Activated B cell treated with CpG ODN at 0.5 μM for 24 hours (primary cell): ENCODE results near the gene ZSWIM8. TPM values are rescaled to one million over a fixed set of nuclear protein-coding genes. Genes with fewer than 3 reads are reported as not detected.

Experiments used
- ATAC-seq: fragments of 200-7000 bp; cut with Tn5 transposase; one replicate; pipeline ENCODE4 v1.10.0; 2021; ENCODE audit warnings: low read depth, mild to moderate bottlenecking, moderate library complexity
- CTCF ChIA-PET: fragments of 350-600 bp; sonication (Branson Sonifier 250); formaldehyde crosslinking; loops from one replicate; lab custom pipeline; 2021; ENCODE audit warnings: antibody characterized with exemption; lab: Charles Lee
- POLR2A ChIA-PET: fragments of 350-600 bp; sonication (Branson Sonifier 250); formaldehyde crosslinking; loops from one replicate; lab custom pipeline; 2021; ENCODE audit warnings: antibody characterized with exemption; lab: Charles Lee
- DNase-seq: peaks from one replicate; pipeline ENCODE4 v3.0.0; 2022
- H3K27ac Mint-ChIP-seq: one replicate; pipeline ENCODE4 v1.8.0; 2020; ENCODE audit warnings: mixed read lengths
- H3K27me3 Mint-ChIP-seq: one replicate; pipeline ENCODE4 v1.8.0; 2021; ENCODE audit warnings: mixed read lengths
- H3K36me3 Mint-ChIP-seq: one replicate; pipeline ENCODE4 v1.8.0; 2021; ENCODE audit warnings: low read depth, mixed read lengths
- H3K4me1 Mint-ChIP-seq: one replicate; pipeline ENCODE4 v1.8.0; 2021; ENCODE audit warnings: mixed read lengths
- H3K4me3 Mint-ChIP-seq: one replicate; pipeline ENCODE4 v1.8.0; 2020; ENCODE audit warnings: mild to moderate bottlenecking, mixed read lengths
- H3K9me3 Mint-ChIP-seq: one replicate; pipeline ENCODE4 v1.8.0; 2020; ENCODE audit warnings: mixed read lengths
- intact Hi-C: fragments of 100-400 bp; cut with micrococcal nuclease; formaldehyde crosslinking; loops from one replicate; pipeline ENCODE4 v1.15.1; 2024
- total RNA-seq: library from RNA; stranded (reverse); gene quantifications from 2 replicates; pipeline ENCODE4 v1.2.3, GENCODE V29; 2022
- TF ChIP-seq, protein P1 (sequence below): fragments of 200-600 bp; IDR thresholded peaks from one replicate; pipeline ENCODE4 v1.8.0; 2022; ENCODE audit warnings: antibody characterized with exemption, mild to moderate bottlenecking

The ZSWIM8 gene
- total RNA-seq, 1 donor from 2014 or later, result 93.0 TPM

DNA sequence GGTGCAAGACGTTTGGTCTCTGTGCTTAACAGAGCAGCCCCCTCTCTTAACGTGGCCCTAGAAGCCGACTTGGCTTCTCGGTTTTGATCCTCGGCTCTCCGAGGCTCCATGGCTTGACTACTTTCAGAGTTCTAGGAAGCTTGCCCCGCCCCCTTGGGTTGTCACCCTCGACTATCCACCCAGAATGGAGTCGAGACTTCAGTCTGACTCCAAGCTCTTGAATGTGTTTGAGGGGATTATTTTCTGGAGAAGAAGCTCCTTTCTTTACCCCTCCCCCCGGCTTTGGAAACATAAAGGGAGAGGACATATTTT lies 40.8 kb upstream of the ZSWIM8 start:
- CTCF ChIA-PET, result no interaction called here
- Mint-ChIP-seq H3K9me3 (no peaks in the 10 kb centered on the region), H3K27ac (peak overlapping the region; percentile 100), H3K27me3 (no peaks in the 10 kb centered on the region), H3K4me1 (peaks cover 43% of the 10 kb centered on the region), H3K4me3 (peak overlapping the region; percentile 100), H3K36me3 (peaks cover 37% of the 10 kb centered on the region)
- intact Hi-C loops, result loop anchor here (1.0 to 5.0 kb wide), 7 partner anchors 14 to 249 kb away; partner anchors contain the start of genes NDST2 and ZSWIM8
- no peak for ATAC-seq
- TF ChIP-seq, protein P1, sequence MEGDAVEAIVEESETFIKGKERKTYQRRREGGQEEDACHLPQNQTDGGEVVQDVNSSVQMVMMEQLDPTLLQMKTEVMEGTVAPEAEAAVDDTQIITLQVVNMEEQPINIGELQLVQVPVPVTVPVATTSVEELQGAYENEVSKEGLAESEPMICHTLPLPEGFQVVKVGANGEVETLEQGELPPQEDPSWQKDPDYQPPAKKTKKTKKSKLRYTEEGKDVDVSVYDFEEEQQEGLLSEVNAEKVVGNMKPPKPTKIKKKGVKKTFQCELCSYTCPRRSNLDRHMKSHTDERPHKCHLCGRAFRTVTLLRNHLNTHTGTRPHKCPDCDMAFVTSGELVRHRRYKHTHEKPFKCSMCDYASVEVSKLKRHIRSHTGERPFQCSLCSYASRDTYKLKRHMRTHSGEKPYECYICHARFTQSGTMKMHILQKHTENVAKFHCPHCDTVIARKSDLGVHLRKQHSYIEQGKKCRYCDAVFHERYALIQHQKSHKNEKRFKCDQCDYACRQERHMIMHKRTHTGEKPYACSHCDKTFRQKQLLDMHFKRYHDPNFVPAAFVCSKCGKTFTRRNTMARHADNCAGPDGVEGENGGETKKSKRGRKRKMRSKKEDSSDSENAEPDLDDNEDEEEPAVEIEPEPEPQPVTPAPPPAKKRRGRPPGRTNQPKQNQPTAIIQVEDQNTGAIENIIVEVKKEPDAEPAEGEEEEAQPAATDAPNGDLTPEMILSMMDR, result no peak
- DNase-seq, result no peak
- POLR2A ChIA-PET, result interaction anchor here (0.6 to 3.0 kb wide), 7 partner anchors 8 to 249 kb away, joined by 4 to 48 read pairs (median 15); partner anchors contain the start of genes CHCHD1 and PPP3CB

DNA sequence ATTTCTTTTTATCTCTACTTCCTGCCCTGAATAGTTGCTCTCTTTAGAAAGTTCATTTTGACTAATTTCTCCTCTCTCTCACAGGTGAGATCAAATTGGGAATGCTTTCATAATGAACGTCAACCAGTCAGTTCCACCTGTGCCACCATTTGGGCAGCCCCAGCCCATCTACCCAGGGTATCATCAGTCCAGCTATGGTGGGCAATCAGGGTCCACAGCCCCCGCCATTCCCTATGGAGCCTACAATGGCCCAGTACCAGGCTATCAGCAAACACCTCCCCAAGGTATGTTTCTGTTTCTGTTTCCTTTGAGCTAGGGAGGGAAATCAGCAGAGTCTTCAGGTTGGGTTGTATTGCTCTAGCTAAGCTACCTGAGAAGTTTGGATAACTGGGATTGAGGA lies 38.7 kb upstream of the ZSWIM8 start:
- POLR2A ChIA-PET, result interaction anchor here (1.7 kb wide), 1 partner anchor 16 kb away, joined by 6 read pairs; no protein-coding TSS in a partner anchor
- H3K4me1 Mint-ChIP-seq, result peaks cover 51% of the 10 kb centered on the region
- CTCF ChIA-PET, result no interaction called here
- TF ChIP-seq, protein P1, result no peak
- H3K36me3 Mint-ChIP-seq, result peaks cover 58% of the 10 kb centered on the region
- DNase-seq (no peak), ATAC-seq (no peak)
- no peaks in the 10 kb centered on the region for H3K27me3 Mint-ChIP-seq
- intact Hi-C loops, result no loop called here
- H3K4me3 Mint-ChIP-seq, result no peak overlapping the region
- H3K27ac Mint-ChIP-seq, result no peak overlapping the region
- H3K9me3 Mint-ChIP-seq, result no peaks in the 10 kb centered on the region

DNA sequence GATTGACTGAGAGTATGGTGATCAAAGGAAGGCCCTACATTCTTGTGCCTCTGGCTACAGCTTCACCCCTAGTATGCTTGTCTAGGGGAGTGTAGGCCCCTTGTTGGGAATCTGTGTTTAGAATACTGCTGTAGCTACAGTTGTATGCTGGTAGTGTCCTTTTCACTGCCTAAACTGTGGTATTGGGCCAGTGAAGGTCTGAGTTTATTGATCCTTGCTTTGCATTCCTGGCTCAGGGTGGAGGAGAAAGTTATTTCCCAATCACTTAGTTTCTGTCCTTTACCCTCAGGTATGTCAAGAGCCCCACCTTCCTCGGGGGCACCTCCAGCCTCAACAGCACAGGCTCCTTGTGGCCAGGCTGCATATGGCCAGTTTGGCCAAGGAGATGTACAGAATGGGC lies 34.6 kb upstream of the ZSWIM8 start:
- TF ChIP-seq, protein P1, result no peak
- ChIA-PET POLR2A (no interaction called here), CTCF (no interaction called here)
- no peak for ATAC-seq
- intact Hi-C loops, result no loop called here
- H3K9me3 Mint-ChIP-seq, result no peaks in the 10 kb centered on the region
- H3K4me3 Mint-ChIP-seq, result no peak overlapping the region
- peaks cover 22% of the 10 kb centered on the region for H3K4me1 Mint-ChIP-seq
- peaks cover 72% of the 10 kb centered on the region for H3K36me3 Mint-ChIP-seq
- DNase-seq, result no peak
- no peaks in the 10 kb centered on the region for H3K27me3 Mint-ChIP-seq
- H3K27ac Mint-ChIP-seq, result no peak overlapping the region

DNA sequence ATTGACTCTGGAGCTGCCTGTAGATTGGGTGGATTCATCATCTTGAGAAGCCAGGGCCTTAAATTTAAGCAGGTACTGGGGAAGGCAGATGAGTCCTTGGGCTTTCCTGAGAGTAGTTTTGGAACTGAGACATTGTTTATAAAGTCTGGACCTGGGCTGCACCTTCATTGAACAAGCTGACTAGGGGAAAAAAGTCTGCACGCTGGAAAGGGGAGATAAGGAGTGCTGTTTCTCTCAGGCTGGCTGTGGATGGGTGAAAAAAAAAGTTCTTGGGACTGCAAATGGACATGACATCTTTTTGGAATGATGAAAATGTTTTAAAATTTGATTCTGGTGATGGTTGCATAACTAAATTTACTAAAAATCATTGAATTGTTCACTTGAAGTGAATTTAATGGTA lies 29.2 kb upstream of the ZSWIM8 start:
- H3K4me1 Mint-ChIP-seq, result peaks cover 10% of the 10 kb centered on the region
- POLR2A ChIA-PET, result interaction anchor here (0.6 to 0.7 kb wide), 2 partner anchors 48 to 199 kb away, joined by 3 read pairs; no protein-coding TSS in a partner anchor

DNA sequence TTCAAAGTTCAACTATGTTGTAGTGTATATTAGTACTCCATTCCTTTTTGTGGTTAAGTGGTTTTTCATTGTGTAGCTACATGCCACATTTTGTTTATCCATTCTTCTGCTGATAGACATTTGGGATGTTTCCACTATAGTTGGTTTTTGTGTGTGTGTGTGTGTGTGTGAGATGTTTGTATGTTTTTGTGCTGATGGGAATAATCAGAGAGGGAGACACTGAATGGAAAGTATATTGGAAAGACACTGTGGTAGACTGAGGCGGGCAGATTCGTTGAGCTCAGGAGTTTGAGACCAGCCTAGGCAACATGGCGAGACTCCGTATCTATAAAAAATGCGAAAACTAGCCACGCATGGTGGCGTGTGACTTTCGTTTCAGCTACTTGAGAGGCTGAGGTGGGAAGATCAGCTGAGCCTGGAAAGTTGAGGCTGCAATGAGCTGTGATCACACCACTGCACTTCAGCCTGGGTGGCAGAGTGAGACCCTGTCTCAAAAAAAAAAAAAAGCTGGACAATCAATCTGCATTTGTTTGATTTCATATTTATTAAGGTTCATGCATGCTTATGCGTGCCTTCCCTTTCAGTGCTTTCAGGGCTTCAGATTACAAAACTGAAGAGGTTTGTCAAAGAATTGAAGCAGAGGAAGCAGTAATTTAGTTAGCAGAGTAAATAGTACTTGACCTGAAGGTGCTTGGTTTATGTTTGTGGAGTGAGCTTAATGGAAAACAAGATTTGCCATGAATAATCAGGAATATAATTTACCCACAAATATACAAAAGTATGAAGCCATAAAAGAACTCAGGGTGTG lies 26.5 kb upstream of the ZSWIM8 start:
- H3K9me3 Mint-ChIP-seq, result no peaks in the 10 kb centered on the region
- H3K4me1 Mint-ChIP-seq, result peaks cover 20% of the 10 kb centered on the region
- H3K27ac Mint-ChIP-seq, result no peak overlapping the region
- TF ChIP-seq, protein P1, result no peak
- DNase-seq (no peak), ATAC-seq (no peak)
- H3K27me3 Mint-ChIP-seq, result no peaks in the 10 kb centered on the region
- intact Hi-C loops, result no loop called here
- ChIA-PET POLR2A (interaction anchor here (0.7 to 3.0 kb wide), 3 partner anchors 13 to 401 kb away, joined by 3 to 12 read pairs (median 4); a partner anchor contains a TSS), CTCF (no interaction called here)
- no peak overlapping the region for H3K4me3 Mint-ChIP-seq
- H3K36me3 Mint-ChIP-seq, result peaks cover 78% of the 10 kb centered on the region

More for the DNA sequence above, 29.2 kb upstream of the ZSWIM8 start:
- Mint-ChIP-seq H3K9me3 (no peaks in the 10 kb centered on the region), H3K27me3 (no peaks in the 10 kb centered on the region), H3K36me3 (peaks cover 76% of the 10 kb centered on the region), H3K27ac (no peak overlapping the region), H3K4me3 (no peak overlapping the region)
- intact Hi-C loops, result no loop called here
- ATAC-seq (no peak), DNase-seq (no peak)
- CTCF ChIA-PET, result interaction anchor here (0.7 kb wide), 1 partner anchor 9 kb away, joined by 3 read pairs; no protein-coding TSS in a partner anchor
- TF ChIP-seq, protein P1, result no peak
